ENCODE data around the gene HSF4.

Gene HSF4

GRCh38 chr16:67141391-67141790 lies 23.2 kb upstream of the HSF4 start:
- no peak overlapping the region for H3K4me3 ChIP-seq (ENCODE audit: low read depth, low read length)
- no peak for DNase-seq (ENCODE audit: low read depth)
- TF ChIP-seq CTCF (IDR thresholded peaks at IDR 0.05; ENCODE audit: low read depth, low read length) (no peak), POLR2A (IDR thresholded peaks at IDR 0.05; ENCODE audit: extremely low read depth, insufficient read length) (no peak), MAX (IDR thresholded peaks at IDR 0.05; ENCODE audit: low read depth, low read length) (no peak), MYC (IDR thresholded peaks at IDR 0.05; ENCODE audit: low read depth, low read length) (no peak)

- no peak overlapping the region for H3K4me3 ChIP-seq (ENCODE audit: low read depth, low read length)
- TF ChIP-seq MAX (IDR thresholded peaks at IDR 0.05; ENCODE audit: low read depth, low read length) (no peak), MYC (IDR thresholded peaks at IDR 0.05; ENCODE audit: low read depth, low read length) (no peak), CTCF (IDR thresholded peaks at IDR 0.05; ENCODE audit: low read depth, low read length) (no peak), POLR2A (IDR thresholded peaks at IDR 0.05; ENCODE audit: extremely low read depth, insufficient read length) (no peak)
- DNase-seq (ENCODE audit: low read depth) = no peak
Observed at GRCh38 chr16:67142342-67142741, 22.2 kb upstream of the HSF4 start.

GRCh38 chr16:67144943-67145342 lies 19.6 kb upstream of the HSF4 start:
- TF ChIP-seq CTCF (IDR thresholded peaks at IDR 0.05; ENCODE audit: low read depth, low read length) (no peak), POLR2A (IDR thresholded peaks at IDR 0.05; ENCODE audit: extremely low read depth, insufficient read length) (no peak), MYC (IDR thresholded peaks at IDR 0.05; ENCODE audit: low read depth, low read length) (no peak), MAX (IDR thresholded peaks at IDR 0.05; ENCODE audit: low read depth, low read length) (no peak)

GRCh38 chr16:67145746-67146145 lies 18.8 kb upstream of the HSF4 start:
- TF ChIP-seq CTCF (IDR thresholded peaks at IDR 0.05; ENCODE audit: low read depth, low read length) (no peak), MAX (IDR thresholded peaks at IDR 0.05; ENCODE audit: low read depth, low read length) (no peak), MYC (IDR thresholded peaks at IDR 0.05; ENCODE audit: low read depth, low read length) (no peak), POLR2A (IDR thresholded peaks at IDR 0.05; ENCODE audit: extremely low read depth, insufficient read length) (no peak)
- no peak for DNase-seq (ENCODE audit: low read depth)
- no peak overlapping the region for H3K4me3 ChIP-seq (ENCODE audit: low read depth, low read length)

More at GRCh38 chr16:67144943-67145342, 19.6 kb upstream of the HSF4 start:
- H3K4me3 ChIP-seq (ENCODE audit: low read depth, low read length) = no peak overlapping the region
- DNase-seq (ENCODE audit: low read depth) = no peak

- no peak overlapping the region for H3K4me3 ChIP-seq (ENCODE audit: low read depth, low read length)
- DNase-seq (ENCODE audit: low read depth) = peak; percentile 31
- peak; percentile 8 for TF ChIP-seq CTCF (IDR thresholded peaks at IDR 0.05; ENCODE audit: low read depth, low read length)
- TF ChIP-seq POLR2A (IDR thresholded peaks at IDR 0.05; ENCODE audit: extremely low read depth, insufficient read length) = no peak
Observed at GRCh38 chr16:67146523-67147357, 17.8 kb upstream of the HSF4 start.
